ENCODE data around the gene ACVR1C. TPM values are rescaled to one million over a fixed set of nuclear protein-coding genes. Genes with fewer than 3 reads are reported as not detected.

The ACVR1C gene
- polyA plus RNA-seq, 1 experiment: 0.04 TPM

DNA sequence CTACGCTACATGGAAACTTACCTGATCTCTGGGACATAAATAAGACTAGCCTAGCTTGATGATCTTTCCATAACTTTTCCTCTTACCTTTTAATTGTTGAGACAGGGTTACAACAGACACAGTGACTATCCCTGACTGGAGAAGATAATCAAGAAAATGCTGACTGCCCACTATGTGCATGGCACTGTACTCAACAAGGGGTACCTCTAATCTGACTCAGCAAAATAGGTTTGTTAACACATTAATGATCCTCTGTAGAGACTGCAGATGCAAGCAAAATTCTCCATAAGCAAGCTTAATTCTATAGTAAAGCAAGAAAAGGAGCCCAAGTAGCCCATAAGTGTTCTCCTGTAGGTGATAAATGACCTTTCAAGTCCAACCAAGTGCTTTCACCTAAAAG is 25.5 kb downstream of the ACVR1C start:
- no peak overlapping the region for H3K4me3 ChIP-seq (ENCODE audit: low read depth, low read length)
- H3K36me3 ChIP-seq (ENCODE audit: control insufficient read depth, insufficient read depth, low read length): no peaks in the 10 kb centered on the region
- no peaks in the 10 kb centered on the region for H3K27me3 ChIP-seq (ENCODE audit: control insufficient read depth, insufficient read depth, low read length)
- ChIA-PET CTCF (interaction anchor here (0.8 to 1.2 kb wide), 2 partner anchors 10 to 25 kb away, joined by 3 to 4 read pairs; no protein-coding TSS in a partner anchor), POLR2A (interaction anchor here (0.6 kb wide), 1 partner anchor 60 kb away, joined by 7 read pairs; no protein-coding TSS in a partner anchor)
- TF ChIP-seq CTCF (IDR thresholded peaks at IDR 0.05; ENCODE audit: insufficient read depth, low read depth, low read length): no peak
- no peak for DNase-seq (ENCODE audit: low read depth)

- POLR2A ChIA-PET: no interaction called here
- no peak for TF ChIP-seq CTCF (IDR thresholded peaks at IDR 0.05; ENCODE audit: insufficient read depth, low read depth, low read length)
- CTCF ChIA-PET: interaction anchor here (0.6 to 1.3 kb wide), 3 partner anchors 8 to 415 kb away, joined by 3 to 4 read pairs (median 3); no protein-coding TSS in a partner anchor
- no peak for DNase-seq (ENCODE audit: low read depth)
- Histone ChIP-seq H3K4me3 (ENCODE audit: low read depth, low read length) (no peak overlapping the region), H3K27me3 (ENCODE audit: control insufficient read depth, insufficient read depth, low read length) (peaks cover 3% of the 10 kb centered on the region; the same call in 1 of the 2 replicates), H3K36me3 (ENCODE audit: control insufficient read depth, insufficient read depth, low read length) (no peaks in the 10 kb centered on the region)
These were observed 26.9 kb downstream of the ACVR1C start for GRCh38 chr2:157601807-157602206.

DNA sequence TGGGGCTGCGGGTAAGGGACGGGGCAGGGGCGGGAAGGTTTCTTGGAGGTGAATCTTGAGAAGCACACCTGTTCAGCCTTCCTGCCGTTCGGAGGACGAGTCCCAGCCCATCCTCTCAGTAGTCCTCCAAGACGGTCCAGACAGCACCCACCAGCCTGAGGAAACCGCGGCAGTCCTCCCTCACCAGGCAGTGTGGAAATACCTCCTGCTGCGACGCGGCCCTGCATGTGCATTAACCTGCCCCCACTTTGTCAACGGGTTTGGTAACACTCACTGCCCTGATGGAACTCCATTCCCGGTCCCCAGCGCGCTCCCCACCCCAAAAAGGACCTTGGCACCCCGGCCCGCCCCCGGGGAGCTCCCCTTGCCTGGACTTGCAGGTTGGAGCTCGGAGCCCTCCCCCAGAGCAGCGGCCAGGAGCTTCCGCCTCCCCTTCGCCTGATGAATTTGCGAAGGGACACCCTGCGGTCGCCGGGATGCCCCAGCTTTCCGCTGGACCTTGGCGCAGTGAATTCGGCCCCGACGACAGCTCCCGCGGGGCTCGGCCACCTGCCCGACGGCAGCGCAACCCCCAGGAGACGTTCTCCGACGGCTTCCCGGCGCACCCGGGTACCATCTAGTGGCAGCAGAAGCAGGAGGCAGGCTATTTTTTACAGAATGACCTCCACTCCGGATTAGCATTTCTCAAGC is 31.5 kb downstream of the ACVR1C start:
- H3K4me3 ChIP-seq (ENCODE audit: low read depth, low read length): no peak overlapping the region
- POLR2A ChIA-PET: no interaction called here

GRCh38 chr2:157593411-157593810 is 35.3 kb downstream of the ACVR1C start:
- Histone ChIP-seq H3K27me3 (ENCODE audit: control insufficient read depth, insufficient read depth, low read length) (peaks cover 7% of the 10 kb centered on the region), H3K36me3 (ENCODE audit: control insufficient read depth, insufficient read depth, low read length) (no peaks in the 10 kb centered on the region), H3K4me3 (ENCODE audit: low read depth, low read length) (no peak overlapping the region)
- no peak for TF ChIP-seq CTCF (IDR thresholded peaks at IDR 0.05; ENCODE audit: insufficient read depth, low read depth, low read length)
- ChIA-PET POLR2A (no interaction called here), CTCF (interaction anchor here (0.6 to 1.2 kb wide), 4 partner anchors 9 to 1411 kb away, joined by 3 to 4 read pairs (median 3); no protein-coding TSS in a partner anchor)
- no peak for DNase-seq (ENCODE audit: low read depth)

More for the DNA sequence above, 31.5 kb downstream of the ACVR1C start:
- H3K27me3 ChIP-seq (ENCODE audit: control insufficient read depth, insufficient read depth, low read length): peaks cover 6% of the 10 kb centered on the region
- TF ChIP-seq CTCF (IDR thresholded peaks at IDR 0.05; ENCODE audit: insufficient read depth, low read depth, low read length): peak; percentile 60
- no peak for DNase-seq (ENCODE audit: low read depth)
- no peaks in the 10 kb centered on the region for H3K36me3 ChIP-seq (ENCODE audit: control insufficient read depth, insufficient read depth, low read length)
- CTCF ChIA-PET: interaction anchor here (0.7 to 1.3 kb wide), 4 partner anchors 46 to 315 kb away, joined by 3 read pairs; no protein-coding TSS in a partner anchor

- ChIA-PET POLR2A (no interaction called here), CTCF (interaction anchor here (0.7 to 1.2 kb wide), 2 partner anchors 10 to 1411 kb away, joined by 3 to 4 read pairs; no protein-coding TSS in a partner anchor)
- no peak; the same call in 1 of the 2 replicates for TF ChIP-seq CTCF (IDR thresholded peaks at IDR 0.05; ENCODE audit: insufficient read depth, low read depth, low read length)
These were observed 35.7 kb downstream of the ACVR1C start for GRCh38 chr2:157592948-157593347.

More at GRCh38 chr2:157592948-157593347, 35.7 kb downstream of the ACVR1C start:
- DNase-seq (ENCODE audit: low read depth): peak; percentile 0
- Histone ChIP-seq H3K4me3 (ENCODE audit: low read depth, low read length) (no peak overlapping the region), H3K36me3 (ENCODE audit: control insufficient read depth, insufficient read depth, low read length) (no peaks in the 10 kb centered on the region), H3K27me3 (ENCODE audit: control insufficient read depth, insufficient read depth, low read length) (peaks cover 7% of the 10 kb centered on the region)

Data from BJ (cell line).